Upper lobe of left lung (tissue), 4 donors: Measurements from ENCODE around the gene CDC42BPA.

Experiments
- EP300 ChIP-seq, 4 donors: sonication (generic); formaldehyde crosslinking; IDR thresholded peaks; one replicate each; pipeline ENCODE4 v1.5.1; 2017; ENCODE audit warnings: antibody characterized with exemption in 4 of 4, control low read depth in 2 of 4
- POLR2A ChIP-seq, 4 donors: fragments of 450-650 bp; IDR thresholded peaks; one replicate each; pipeline ENCODE4 v1.5.1; 2016 to 2017; ENCODE audit warnings: antibody characterized with exemption in 4 of 4, mild to moderate bottlenecking in 2 of 4
- TF ChIP-seq, protein P1 (sequence below), 6 experiments: fragments of 450-650 bp in 4 of 6; fragments of 200-600 bp in 2 of 6; sonication (generic) in 2 of 6; IDR thresholded peaks; one replicate each; pipeline ENCODE4 v1.5.1; 2016 to 2019; ENCODE audit warnings: antibody characterized with exemption in 6 of 6

DNA sequence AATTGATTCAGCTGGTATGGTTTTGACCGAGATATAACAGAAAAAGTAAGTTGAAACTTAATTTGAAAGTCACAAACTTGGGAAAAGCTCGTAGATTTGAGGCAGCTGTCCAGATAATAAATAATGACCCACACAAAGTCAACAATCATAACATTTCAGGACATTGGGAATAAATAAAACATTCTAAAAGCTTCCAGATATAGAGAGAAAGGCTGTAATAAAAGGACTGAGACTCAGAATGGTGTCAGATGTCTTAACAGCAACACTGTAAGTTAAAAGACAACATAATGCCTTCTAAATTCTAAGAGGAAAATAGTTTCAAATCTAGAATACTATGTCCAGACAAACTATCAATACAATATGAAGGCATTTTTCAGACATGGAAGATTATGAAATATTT is 163.3 kb downstream of the CDC42BPA start:
- TF ChIP-seq, protein P1, sequence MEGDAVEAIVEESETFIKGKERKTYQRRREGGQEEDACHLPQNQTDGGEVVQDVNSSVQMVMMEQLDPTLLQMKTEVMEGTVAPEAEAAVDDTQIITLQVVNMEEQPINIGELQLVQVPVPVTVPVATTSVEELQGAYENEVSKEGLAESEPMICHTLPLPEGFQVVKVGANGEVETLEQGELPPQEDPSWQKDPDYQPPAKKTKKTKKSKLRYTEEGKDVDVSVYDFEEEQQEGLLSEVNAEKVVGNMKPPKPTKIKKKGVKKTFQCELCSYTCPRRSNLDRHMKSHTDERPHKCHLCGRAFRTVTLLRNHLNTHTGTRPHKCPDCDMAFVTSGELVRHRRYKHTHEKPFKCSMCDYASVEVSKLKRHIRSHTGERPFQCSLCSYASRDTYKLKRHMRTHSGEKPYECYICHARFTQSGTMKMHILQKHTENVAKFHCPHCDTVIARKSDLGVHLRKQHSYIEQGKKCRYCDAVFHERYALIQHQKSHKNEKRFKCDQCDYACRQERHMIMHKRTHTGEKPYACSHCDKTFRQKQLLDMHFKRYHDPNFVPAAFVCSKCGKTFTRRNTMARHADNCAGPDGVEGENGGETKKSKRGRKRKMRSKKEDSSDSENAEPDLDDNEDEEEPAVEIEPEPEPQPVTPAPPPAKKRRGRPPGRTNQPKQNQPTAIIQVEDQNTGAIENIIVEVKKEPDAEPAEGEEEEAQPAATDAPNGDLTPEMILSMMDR (IDR thresholded peaks at IDR 0.05), result no peak
- TF ChIP-seq EP300 (IDR thresholded peaks at IDR 0.05), result no peak
- TF ChIP-seq POLR2A (IDR thresholded peaks at IDR 0.05), result no peak
